Fibroblast of villous mesenchyme (primary cell): ENCODE data around the gene PDHB. TPM values are rescaled to one million over a fixed set of nuclear protein-coding genes. Genes with fewer than 3 reads are reported as not detected.

Source experiments
- DNase-seq: peaks from one replicate; pipeline ENCODE4 v3.0.0-alpha.2; 2010; ENCODE audit warnings: low read depth
- H3K4me3 ChIP-seq: 2 replicates; pipeline ENCODE4 v1.5.1; 2011; ENCODE audit warnings: low read depth, mild to moderate bottlenecking, low read length
- CTCF ChIP-seq: IDR thresholded peaks from 2 replicates; pipeline ENCODE4 v1.5.1; 2012; ENCODE audit warnings: low read depth, mild to moderate bottlenecking, low read length; ENCODE audit not compliant: insufficient read depth
- total RNA-seq: library from RNA; depleted of rRNA; stranded (reverse); fragments of >200 nt; gene quantifications from 2 replicates; pipeline ENCODE4 v1.2.3, GENCODE V29; 2012

PDHB gene
- 102 and 114 TPM in 2 replicates for total RNA-seq

- no peak for TF ChIP-seq CTCF
- H3K4me3 ChIP-seq = peak within 1 kb of the TSS; percentile 91
- peak; percentile 88 for DNase-seq
Observed at GRCh38 chr3:58433400-58434167, at the start of gene PDHB. PDHB (minus strand) TSS chr3:58433832; CDS start chr3:58433809, 23 bp downstream.

GRCh38 chr3:58482917-58483636 is 49.4 kb upstream of the PDHB start:
- TF ChIP-seq CTCF = no peak
- H3K4me3 ChIP-seq = no peak overlapping the region
- no peak for DNase-seq

GRCh38 chr3:58480309-58480708 is 46.7 kb upstream of the PDHB start:
- no peak overlapping the region for H3K4me3 ChIP-seq
- no peak for TF ChIP-seq CTCF
- DNase-seq = no peak

DNA sequence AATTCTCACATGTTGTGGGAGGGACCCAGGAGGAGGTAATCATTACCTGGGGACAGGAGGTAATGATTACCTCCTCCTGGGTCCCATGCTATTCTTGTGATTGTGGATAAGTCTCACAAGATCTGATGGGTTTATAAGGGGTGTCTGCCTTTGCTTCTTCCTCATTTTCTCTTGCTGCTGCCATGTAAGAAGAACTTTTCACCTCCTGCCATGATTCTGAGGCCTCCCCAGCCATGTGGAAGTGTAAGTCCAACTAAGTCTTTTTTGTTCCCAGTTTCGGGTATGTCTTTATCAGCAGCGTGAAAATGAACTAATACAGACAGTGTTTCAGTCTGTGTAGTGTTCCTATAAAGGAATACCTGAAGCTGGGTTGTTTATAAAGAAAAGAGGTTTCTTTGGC is 45.1 kb upstream of the PDHB start:
- no peak for DNase-seq
- H3K4me3 ChIP-seq = no peak overlapping the region
- no peak for TF ChIP-seq CTCF

DNA sequence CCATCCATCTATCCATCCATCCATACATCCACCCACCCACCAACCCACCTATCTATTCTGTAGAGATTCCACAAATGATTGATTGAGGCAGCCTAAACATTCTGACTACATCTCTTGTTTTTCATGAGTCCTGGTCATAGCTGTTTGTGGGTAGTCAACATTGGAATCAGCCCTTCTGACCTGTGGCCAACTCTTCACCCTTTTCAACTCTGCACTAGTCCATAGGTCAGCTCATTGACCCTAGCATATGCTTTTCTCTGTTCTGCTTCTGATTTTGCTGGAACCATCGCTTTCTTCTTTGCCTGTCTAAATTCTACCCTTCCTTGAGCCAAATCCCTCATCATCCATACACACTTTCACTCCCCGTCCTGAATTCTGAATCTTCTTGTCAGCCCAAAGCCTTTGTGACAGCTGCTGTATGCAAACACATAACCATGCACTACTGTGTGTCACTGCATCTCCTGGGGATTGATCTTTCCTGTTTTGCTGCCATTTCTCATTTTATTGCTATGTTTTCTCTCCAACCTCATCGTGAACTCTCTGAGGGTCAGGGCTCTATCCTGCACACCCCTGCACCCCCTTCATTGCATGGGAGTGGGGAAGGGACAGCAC is 41.4 kb upstream of the PDHB start:
- no peak for TF ChIP-seq CTCF
- no peak overlapping the region for H3K4me3 ChIP-seq
- DNase-seq = no peak

DNA sequence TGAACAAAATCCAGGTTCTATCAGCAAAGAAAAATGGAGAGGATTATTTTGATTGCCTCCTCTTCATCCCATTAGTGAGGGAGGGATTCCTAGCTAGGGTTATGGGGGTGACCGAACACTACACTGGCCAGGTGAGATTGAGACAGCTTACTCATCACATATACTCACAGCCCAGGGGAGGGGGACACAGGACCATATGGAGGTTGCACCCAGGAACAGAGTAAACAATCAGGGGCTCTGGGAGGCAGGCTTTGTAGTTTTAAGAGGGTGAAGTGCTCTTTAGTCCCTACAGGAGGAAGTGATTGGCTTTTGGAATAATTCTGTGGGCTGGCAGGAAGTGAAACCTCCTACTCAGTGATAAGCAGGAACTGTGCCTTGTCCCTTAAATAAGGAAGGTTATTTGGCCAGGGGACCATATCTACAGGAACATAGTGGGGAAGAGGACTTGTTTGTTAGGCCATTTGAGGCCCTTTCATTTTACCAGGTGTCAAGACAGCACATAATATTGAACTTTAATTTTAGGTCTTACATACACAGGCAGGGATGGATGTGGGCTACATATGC is 40.8 kb upstream of the PDHB start:
- TF ChIP-seq CTCF = no peak
- no peak for DNase-seq
- H3K4me3 ChIP-seq = no peak overlapping the region
